Mesendoderm (in vitro differentiated cells): Measurements from ENCODE around the gene FRYL.

Experiments used
- DNase-seq: peaks from one replicate; pipeline ENCODE4 v3.0.0; 2013
- H2AK5ac ChIP-seq: 2 replicates; pipeline ENCODE4 v1.6.1; 2013; ENCODE audit warnings: low read length, inconsistent platforms
- H2BK120ac ChIP-seq: 2 replicates; pipeline ENCODE4 v1.6.1; 2013; ENCODE audit warnings: low read depth, mild to moderate bottlenecking, low read length, moderate library complexity, mixed read lengths
- H2BK15ac ChIP-seq: replicated peaks from 2 replicates; pipeline ENCODE4 v1.6.1; 2013; ENCODE audit warnings: low read depth, mild to moderate bottlenecking, moderate library complexity
- H2BK5ac ChIP-seq: 2 replicates; pipeline ENCODE4 v1.6.1; 2013; ENCODE audit warnings: low read length, inconsistent platforms
- H3K18ac ChIP-seq: 2 replicates; pipeline ENCODE4 v1.6.1; 2013; ENCODE audit warnings: mild to moderate bottlenecking, low read length, mixed read lengths
- H3K23ac ChIP-seq: one replicate; pipeline ENCODE4 v1.6.1; 2013; ENCODE audit warnings: low read length
- H3K27ac ChIP-seq: 2 replicates; pipeline ENCODE4 v1.5.1; 2013; ENCODE audit warnings: low read depth, mild to moderate bottlenecking, inconsistent platforms, low read length, moderate library complexity
- H3K27me3 ChIP-seq: 2 replicates; pipeline ENCODE4 v1.6.1; 2013; ENCODE audit warnings: low read length, control low read depth, mild to moderate bottlenecking, inconsistent platforms; ENCODE audit not compliant: insufficient read depth, poor library complexity
- H3K36me3 ChIP-seq: 2 replicates; pipeline ENCODE4 v1.6.1; 2013; ENCODE audit warnings: low read length, inconsistent platforms; ENCODE audit not compliant: control insufficient read depth, insufficient read depth
- H3K4ac ChIP-seq: one replicate; pipeline ENCODE4 v1.6.1; 2013; ENCODE audit warnings: low read depth, mild to moderate bottlenecking, low read length, moderate library complexity
- H3K4me1 ChIP-seq: 2 replicates; pipeline ENCODE4 v1.6.1; 2013; ENCODE audit warnings: low read depth, low read length, inconsistent platforms; ENCODE audit not compliant: control insufficient read depth
- H3K4me2 ChIP-seq: 2 replicates; pipeline ENCODE4 v1.6.1; 2013; ENCODE audit warnings: low read length
- H3K4me3 ChIP-seq: 2 replicates; pipeline ENCODE4 v1.5.1; 2013; ENCODE audit warnings: mild to moderate bottlenecking, low read length
- H3K56ac ChIP-seq: one replicate; pipeline ENCODE4 v1.6.1; 2013; ENCODE audit warnings: low read length
- H3K79me1 ChIP-seq: 2 replicates; pipeline ENCODE4 v1.6.1; 2013; ENCODE audit warnings: low read length, inconsistent platforms
- H3K79me2 ChIP-seq: 2 replicates; pipeline ENCODE4 v1.6.1; 2013; ENCODE audit warnings: mild to moderate bottlenecking, low read length; ENCODE audit not compliant: control insufficient read depth, insufficient read depth
- H3K9ac ChIP-seq: 2 replicates; pipeline ENCODE4 v1.6.1; 2013; ENCODE audit warnings: low read length, inconsistent platforms
- H4K5ac ChIP-seq: one replicate; pipeline ENCODE4 v1.6.1; 2013; ENCODE audit warnings: low read length
- H4K8ac ChIP-seq: one replicate; pipeline ENCODE4 v1.6.1; 2013; ENCODE audit warnings: low read depth, mild to moderate bottlenecking, control low read depth, low read length, moderate library complexity
- WGBS: extraction: QIAGEN DNeasy Blood & Tissue Kit; methylation state at CpG from one replicate; pipeline ENCODE4 v1.1.7; 2013; ENCODE audit warnings: low lambda C conversion rate, missing lambda C conversion rate; ENCODE audit not compliant: insufficient coverage; ENCODE audit errors: extremely low coverage; 5-methylcytosine and 5-hydroxymethylcytosine counted together

FRYL gene

GRCh38 chr4:48693856-48694574, 86.1 kb downstream of the FRYL start:
- H4K5ac ChIP-seq = no peak overlapping the region
- no peak overlapping the region for H3K9ac ChIP-seq
- peak overlapping the region; percentile 54 for H3K27ac ChIP-seq
- H3K56ac ChIP-seq = no peak overlapping the region
- no peak overlapping the region for H3K4me2 ChIP-seq
- no peaks in the 10 kb centered on the region for H3K36me3 ChIP-seq
- WGBS = no CpG with 5 or more reads among the region's 8 CpGs
- H3K79me1 ChIP-seq = peaks cover 8% of the 10 kb centered on the region
- peak; percentile 78 for DNase-seq
- peaks cover 14% of the 10 kb centered on the region for H3K4me1 ChIP-seq
- H4K8ac ChIP-seq = no peak overlapping the region
- H3K79me2 ChIP-seq = peaks cover 11% of the 10 kb centered on the region
- H2AK5ac ChIP-seq = no peak overlapping the region
- peak overlapping the region; percentile 61 for H3K18ac ChIP-seq
- H3K23ac ChIP-seq = no peak overlapping the region
- no peak overlapping the region for H2BK120ac ChIP-seq
- H3K4me3 ChIP-seq = no peak overlapping the region
- no peak overlapping the region for H2BK5ac ChIP-seq
- no peak overlapping the region for H2BK15ac ChIP-seq
- H3K4ac ChIP-seq = no peak overlapping the region
- H3K27me3 ChIP-seq = no peaks in the 10 kb centered on the region

- Histone ChIP-seq H2BK5ac (no peak overlapping the region), H3K4me1 (peaks cover 5% of the 10 kb centered on the region), H3K23ac (no peak overlapping the region), H3K27me3 (no peaks in the 10 kb centered on the region), H3K27ac (no peak overlapping the region), H2BK120ac (no peak overlapping the region), H3K18ac (no peak overlapping the region), H2BK15ac (no peak overlapping the region), H3K56ac (no peak overlapping the region), H3K4me2 (no peak overlapping the region), H4K5ac (no peak overlapping the region), H3K36me3 (no peaks in the 10 kb centered on the region), H3K4me3 (no peak overlapping the region), H3K4ac (no peak overlapping the region), H3K9ac (no peak overlapping the region), H3K79me1 (peaks cover 6% of the 10 kb centered on the region), H4K8ac (no peak overlapping the region), H3K79me2 (peaks cover 9% of the 10 kb centered on the region), H2AK5ac (no peak overlapping the region)
- WGBS = 100% methylated on average over 1 of the region's 2 CpGs
- DNase-seq = peak; percentile 84
Measured at GRCh38 chr4:48692897-48693296, 87.2 kb downstream of the FRYL start.

- no peak overlapping the region for H3K18ac ChIP-seq
- no peak overlapping the region for H2BK5ac ChIP-seq
- H3K27me3 ChIP-seq = no peaks in the 10 kb centered on the region
- H3K79me1 ChIP-seq = peaks cover 4% of the 10 kb centered on the region
- no peak overlapping the region for H4K5ac ChIP-seq
- peaks cover 3% of the 10 kb centered on the region for H3K4me1 ChIP-seq
- no peak overlapping the region for H3K27ac ChIP-seq
- no peak overlapping the region for H2AK5ac ChIP-seq
- no peak overlapping the region for H3K9ac ChIP-seq
- no peak overlapping the region for H3K4me2 ChIP-seq
- DNase-seq = no peak
- no peaks in the 10 kb centered on the region for H3K36me3 ChIP-seq
- H3K4me3 ChIP-seq = no peak overlapping the region
- H2BK15ac ChIP-seq = no peak overlapping the region
- no peak overlapping the region for H3K23ac ChIP-seq
- H3K56ac ChIP-seq = no peak overlapping the region
- no peak overlapping the region for H4K8ac ChIP-seq
- peaks cover 7% of the 10 kb centered on the region for H3K79me2 ChIP-seq
- H2BK120ac ChIP-seq = no peak overlapping the region
- no CpG with 5 or more reads among the region's 2 CpGs for WGBS
- no peak overlapping the region for H3K4ac ChIP-seq
Measured at GRCh38 chr4:48692044-48692443, 88.0 kb downstream of the FRYL start.

DNA sequence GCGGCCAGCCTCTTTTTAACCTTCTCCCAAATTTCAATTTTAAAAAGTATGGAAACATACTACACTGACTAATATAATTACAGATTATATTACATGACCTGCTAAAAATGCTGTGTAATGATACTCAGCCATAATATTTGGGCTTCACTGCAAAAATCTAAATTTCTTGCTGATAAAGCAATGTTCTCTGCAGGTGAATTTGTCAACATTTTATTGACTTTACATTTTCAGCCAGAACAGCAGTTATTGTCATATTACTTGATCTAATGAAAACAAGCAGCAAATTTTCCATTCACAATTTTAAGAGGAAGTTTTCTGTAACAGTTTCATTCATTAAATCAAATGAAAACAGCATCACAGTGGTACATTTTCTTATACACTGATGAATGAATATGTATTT, 91.1 kb downstream of the FRYL start:
- Histone ChIP-seq H3K79me2 (peaks cover 5% of the 10 kb centered on the region), H3K23ac (no peak overlapping the region), H4K5ac (no peak overlapping the region), H2AK5ac (no peak overlapping the region), H3K27ac (no peak overlapping the region), H3K18ac (no peak overlapping the region), H3K79me1 (no peaks in the 10 kb centered on the region), H3K36me3 (no peaks in the 10 kb centered on the region), H3K4me1 (peaks cover 2% of the 10 kb centered on the region), H2BK120ac (no peak overlapping the region), H2BK15ac (no peak overlapping the region), H4K8ac (no peak overlapping the region), H2BK5ac (no peak overlapping the region), H3K4me2 (no peak overlapping the region), H3K9ac (no peak overlapping the region), H3K4ac (no peak overlapping the region), H3K56ac (no peak overlapping the region), H3K27me3 (no peaks in the 10 kb centered on the region), H3K4me3 (no peak overlapping the region)
- DNase-seq = no peak
- no CpG with 5 or more reads among the region's 1 CpG for WGBS

GRCh38 chr4:48687313-48688051, 92.6 kb downstream of the FRYL start:
- Histone ChIP-seq H3K36me3 (no peaks in the 10 kb centered on the region), H4K5ac (no peak overlapping the region), H3K4me2 (no peak overlapping the region)

More at GRCh38 chr4:48687313-48688051, 92.6 kb downstream of the FRYL start:
- Histone ChIP-seq H3K27ac (no peak overlapping the region), H3K18ac (peak overlapping the region; percentile 51), H3K4me1 (peaks cover 5% of the 10 kb centered on the region), H3K56ac (no peak overlapping the region), H3K23ac (no peak overlapping the region), H2BK15ac (no peak overlapping the region), H2BK5ac (no peak overlapping the region), H2BK120ac (no peak overlapping the region), H2AK5ac (no peak overlapping the region), H3K79me2 (peaks cover 5% of the 10 kb centered on the region), H3K9ac (no peak overlapping the region), H3K4me3 (no peak overlapping the region), H3K27me3 (no peaks in the 10 kb centered on the region), H4K8ac (no peak overlapping the region), H3K79me1 (peaks cover 2% of the 10 kb centered on the region), H3K4ac (no peak overlapping the region)
- DNase-seq = no peak
- WGBS = no CpG with 5 or more reads among the region's 10 CpGs
